Neural crest cell (in vitro differentiated cells): Measurements from ENCODE around the gene ALDH3A2. TPM values are rescaled to one million over a fixed set of nuclear protein-coding genes. Genes with fewer than 3 reads are reported as not detected.
"Not testable (repeated sequence)": the region's sequence is repeated elsewhere in the genome, so short reads cannot be mapped to it uniquely, and the experiment has no call there.

Experiments used
- DNase-seq: peaks from one replicate; pipeline ENCODE4 v3.0.0; 2021; ENCODE audit warnings: low read depth, mixed read lengths, low spot score
- H3K27ac Mint-ChIP-seq: one replicate; pipeline ENCODE4 v1.8.0; 2021; ENCODE audit warnings: mild to moderate bottlenecking, mixed read lengths; ENCODE audit not compliant: unreplicated experiment
- H3K27me3 Mint-ChIP-seq: 2 replicates; pipeline ENCODE4 v1.8.0; 2021; ENCODE audit warnings: low read depth, mild to moderate bottlenecking, mixed read lengths
- H3K36me3 Mint-ChIP-seq: 2 replicates; pipeline ENCODE4 v1.8.0; 2021; ENCODE audit warnings: low read depth, mild to moderate bottlenecking, mixed read lengths
- H3K4me1 Mint-ChIP-seq: 2 replicates; pipeline ENCODE4 v1.8.0; 2021; ENCODE audit warnings: mixed read lengths
- H3K4me3 Mint-ChIP-seq: one replicate; pipeline ENCODE4 v1.8.0; 2021; ENCODE audit warnings: mild to moderate bottlenecking, mixed read lengths
- H3K9me3 Mint-ChIP-seq: 2 replicates; pipeline ENCODE4 v1.8.0; 2021; ENCODE audit warnings: mixed read lengths
- CTCF ChIP-seq: fragments of 200-600 bp; sonication (generic); conservative IDR thresholded peaks from 2 replicates; pipeline ENCODE4 v1.5.0; 2021; ENCODE audit warnings: antibody characterized with exemption, mild to moderate bottlenecking
- total RNA-seq: library from RNA; stranded (reverse); gene quantifications from 2 replicates; pipeline ENCODE4 v1.2.1, GENCODE V29; 2021

The ALDH3A2 gene
- total RNA-seq, 1 donor from 2014 or later = 53.4 TPM

GRCh38 chr17:19683117-19683516 lies 34.6 kb downstream of the ALDH3A2 start:
- no peak for DNase-seq
- Mint-ChIP-seq H3K9me3 (peaks cover 1% of the 10 kb centered on the region), H3K27ac (no peak overlapping the region), H3K4me1 (no peaks in the 10 kb centered on the region), H3K36me3 (peaks cover 42% of the 10 kb centered on the region), H3K27me3 (no peaks in the 10 kb centered on the region), H3K4me3 (no peak overlapping the region)
- no peak for TF ChIP-seq CTCF

DNA sequence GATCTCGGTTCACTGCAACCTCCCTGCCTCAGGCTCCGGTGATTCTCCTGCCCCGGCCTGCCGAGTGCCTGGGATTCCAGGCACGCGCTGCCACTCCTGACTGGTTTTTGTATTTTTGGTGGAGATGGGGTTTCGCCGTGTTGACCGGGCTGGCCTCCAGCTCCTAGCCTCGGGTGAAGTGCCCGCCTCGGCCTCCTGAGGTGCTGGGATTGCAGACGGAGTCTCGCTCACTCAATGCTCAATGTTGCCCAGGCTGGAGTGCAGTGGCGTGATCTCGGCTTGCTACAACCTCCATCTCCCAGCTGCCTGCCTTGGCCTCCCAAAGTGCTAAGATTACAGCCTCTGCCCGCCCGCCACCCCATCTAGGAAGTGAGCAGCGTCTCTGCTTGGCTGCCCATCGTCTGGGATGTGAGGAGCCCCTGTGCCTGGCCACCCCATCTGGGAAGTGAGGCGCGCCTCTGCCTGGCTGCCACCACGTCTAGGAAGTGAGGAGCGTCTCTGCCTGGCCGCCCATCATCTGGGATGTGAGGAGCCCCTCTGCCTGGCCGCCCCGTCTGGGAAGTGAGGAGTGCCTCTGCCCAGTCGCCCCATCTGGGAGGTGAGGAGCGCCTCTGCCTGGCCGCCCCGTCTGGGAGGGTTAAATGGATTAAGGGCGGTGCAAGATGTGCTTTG lies 36.5 kb downstream of the ALDH3A2 start:
- not testable (repeated sequence) for H3K27me3 Mint-ChIP-seq, H3K4me3 Mint-ChIP-seq, DNase-seq, H3K4me1 Mint-ChIP-seq, H3K9me3 Mint-ChIP-seq
- Mint-ChIP-seq H3K36me3 (peaks cover 33% of the 10 kb centered on the region), H3K27ac (peak overlapping the region; percentile 78)

DNA sequence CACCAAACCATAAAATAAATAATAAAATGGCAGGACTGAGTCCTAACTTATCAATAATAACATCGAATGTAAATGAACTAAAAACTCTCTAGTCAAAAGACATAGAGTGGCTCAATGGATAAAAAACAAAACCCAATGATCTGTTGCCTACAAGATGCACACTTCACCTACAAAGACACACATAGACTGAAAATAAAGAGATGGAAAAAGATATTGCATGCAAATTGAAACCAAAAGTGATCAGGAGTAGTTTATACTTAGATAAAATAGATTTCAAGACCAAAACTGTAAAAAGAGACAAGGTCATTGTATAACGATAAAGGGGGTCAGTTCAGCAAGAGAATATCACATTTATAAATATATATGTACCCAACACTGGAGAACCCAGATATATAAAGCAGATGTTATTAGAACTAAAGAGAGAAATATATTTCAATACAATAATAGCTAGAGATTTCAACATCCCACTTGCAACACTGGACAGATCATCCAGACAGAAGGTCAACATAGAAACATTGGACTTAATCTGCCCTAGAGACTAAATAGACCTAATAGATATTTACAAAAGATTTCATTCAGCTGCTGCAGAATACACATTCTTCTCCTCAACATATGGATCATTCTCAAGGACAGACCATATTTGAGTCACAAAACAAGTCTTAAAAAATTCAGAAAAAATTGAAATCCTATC lies 38.0 kb downstream of the ALDH3A2 start:
- Mint-ChIP-seq H3K9me3 (peaks cover 13% of the 10 kb centered on the region), H3K4me1 (no peaks in the 10 kb centered on the region), H3K27ac (no peak overlapping the region), H3K27me3 (no peaks in the 10 kb centered on the region), H3K4me3 (no peak overlapping the region), H3K36me3 (peaks cover 42% of the 10 kb centered on the region)
- no peak for TF ChIP-seq CTCF
- no peak for DNase-seq

DNA sequence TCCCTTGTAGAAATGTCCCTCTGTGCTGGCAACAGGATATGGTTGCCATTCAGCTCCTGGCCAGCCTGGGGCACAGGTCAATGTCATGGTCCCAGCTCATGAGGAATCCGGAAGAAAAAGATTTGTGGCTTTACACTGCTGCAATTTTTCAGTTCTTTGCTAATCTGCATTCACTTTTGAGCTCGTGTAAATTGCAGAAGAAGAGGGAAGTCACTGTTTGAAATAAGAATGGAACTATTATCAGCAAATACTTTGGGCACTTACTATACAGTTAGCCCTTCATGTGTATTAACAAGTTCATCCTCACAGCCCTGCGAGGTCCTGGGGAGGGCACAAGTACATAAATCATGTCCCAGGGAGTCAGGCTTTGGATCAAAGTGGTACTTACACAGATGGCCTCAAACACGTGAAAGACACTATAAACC lies 53.7 kb downstream of the ALDH3A2 start:
- Mint-ChIP-seq H3K27ac (no peak overlapping the region), H3K4me3 (no peak overlapping the region), H3K27me3 (no peaks in the 10 kb centered on the region), H3K36me3 (no peaks in the 10 kb centered on the region), H3K4me1 (peaks cover 33% of the 10 kb centered on the region), H3K9me3 (no peaks in the 10 kb centered on the region)
- TF ChIP-seq CTCF = no peak
- no peak for DNase-seq

GRCh38 chr17:19703106-19703827 lies 54.7 kb downstream of the ALDH3A2 start:
- H3K4me3 Mint-ChIP-seq = no peak overlapping the region
- H3K9me3 Mint-ChIP-seq = no peaks in the 10 kb centered on the region
- no peak for TF ChIP-seq CTCF

More at GRCh38 chr17:19703106-19703827, 54.7 kb downstream of the ALDH3A2 start:
- Mint-ChIP-seq H3K4me1 (peaks cover 33% of the 10 kb centered on the region), H3K36me3 (no peaks in the 10 kb centered on the region), H3K27me3 (no peaks in the 10 kb centered on the region), H3K27ac (peak overlapping the region; percentile 62)
- no peak for DNase-seq
